GM19351 (cell line): ENCODE data around the gene CABLES1.
"Not testable (repeated sequence)": the region's sequence is repeated elsewhere in the genome, so short reads cannot be mapped to it uniquely, and the experiment has no call there.

Experiments
- ATAC-seq: cut with Tn5 transposase; IDR thresholded peaks from one replicate; pipeline ENCODE4 v1.9.1; 2021; ENCODE audit warnings: mild to moderate bottlenecking, moderate library complexity; ENCODE audit not compliant: unreplicated experiment

CABLES1 gene

DNA sequence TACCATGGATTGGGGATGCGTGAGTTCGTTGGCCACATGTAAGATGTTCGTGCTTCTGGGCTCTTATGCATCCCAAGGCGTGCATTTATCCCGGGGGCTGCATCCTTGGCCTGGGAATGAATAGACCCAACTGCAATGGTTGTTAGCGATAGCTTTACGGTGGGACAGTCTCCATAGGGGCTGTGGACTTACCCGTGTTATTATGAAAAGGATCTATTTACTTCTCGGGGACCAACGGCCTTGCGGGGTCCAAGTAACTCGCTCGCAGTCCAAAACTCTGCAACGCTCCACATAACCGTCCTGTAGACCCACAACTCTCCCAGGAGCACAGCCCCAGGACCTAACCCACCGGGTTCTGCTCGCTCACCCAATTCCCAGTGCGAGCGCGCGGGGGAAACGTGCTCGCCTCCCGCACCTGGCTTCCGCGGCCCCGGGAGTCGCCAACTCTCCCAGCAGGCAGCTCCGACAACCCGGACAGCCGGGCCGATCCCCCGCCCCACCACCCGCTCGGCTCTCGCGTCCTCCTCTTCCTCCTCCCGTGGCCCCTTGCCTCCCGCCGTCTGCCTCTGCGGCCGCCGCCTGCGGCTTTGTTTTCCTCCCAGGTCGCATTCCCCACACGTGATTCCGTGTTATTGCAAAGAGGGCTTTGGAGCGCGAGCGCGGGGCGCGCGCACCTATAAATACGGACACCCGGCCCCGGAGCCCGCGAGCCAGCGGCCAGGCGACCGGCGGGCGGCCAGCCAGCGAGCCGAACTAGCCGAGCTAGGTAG, at the start of gene CABLES1:
Gene CABLES1, plus strand, starts transcription at position 706 of the 770 bp plus-strand sequence. CDS start 278 bp downstream, outside the sequence.
- peak; percentile 25 for ATAC-seq

GRCh38 chr18:23087352-23087751, 47.9 kb upstream of the CABLES1 start:
- no peak for ATAC-seq

GRCh38 chr18:23088310-23088709, 47.0 kb upstream of the CABLES1 start:
- no peak for ATAC-seq

GRCh38 chr18:23091017-23091993, 44.0 kb upstream of the CABLES1 start:
- ATAC-seq, result not testable (repeated sequence)

- no peak for ATAC-seq
These were observed 43.2 kb upstream of the CABLES1 start for GRCh38 chr18:23092121-23092520.

- ATAC-seq, result not testable (repeated sequence)
These were observed 42.2 kb upstream of the CABLES1 start for GRCh38 chr18:23093130-23093529.

- no peak for ATAC-seq
These were observed 41.5 kb upstream of the CABLES1 start for GRCh38 chr18:23093772-23094171.

GRCh38 chr18:23094411-23095190, 40.7 kb upstream of the CABLES1 start:
- ATAC-seq, result no peak

DNA sequence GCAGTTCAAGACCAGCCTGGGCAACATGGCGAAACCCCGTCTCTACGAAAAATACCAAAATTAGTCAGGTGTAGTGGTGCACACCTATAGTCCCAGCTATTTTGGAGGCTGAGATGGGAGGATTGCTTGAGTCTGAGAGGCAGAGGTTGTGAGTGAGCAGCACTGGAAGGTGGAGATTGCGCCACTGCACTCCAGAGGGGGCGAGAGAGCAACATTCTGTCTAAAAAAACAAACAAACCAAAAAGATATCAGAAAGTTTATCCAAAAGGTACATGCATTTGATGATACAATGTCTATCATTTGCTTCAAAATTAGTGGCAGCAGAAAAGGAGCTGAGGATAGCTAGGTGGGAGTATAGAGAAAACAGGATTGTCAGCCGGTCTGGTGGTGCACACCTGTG, 39.8 kb upstream of the CABLES1 start:
- ATAC-seq, result no peak

GRCh38 chr18:23097016-23097415, 38.3 kb upstream of the CABLES1 start:
- not testable (repeated sequence) for ATAC-seq

DNA sequence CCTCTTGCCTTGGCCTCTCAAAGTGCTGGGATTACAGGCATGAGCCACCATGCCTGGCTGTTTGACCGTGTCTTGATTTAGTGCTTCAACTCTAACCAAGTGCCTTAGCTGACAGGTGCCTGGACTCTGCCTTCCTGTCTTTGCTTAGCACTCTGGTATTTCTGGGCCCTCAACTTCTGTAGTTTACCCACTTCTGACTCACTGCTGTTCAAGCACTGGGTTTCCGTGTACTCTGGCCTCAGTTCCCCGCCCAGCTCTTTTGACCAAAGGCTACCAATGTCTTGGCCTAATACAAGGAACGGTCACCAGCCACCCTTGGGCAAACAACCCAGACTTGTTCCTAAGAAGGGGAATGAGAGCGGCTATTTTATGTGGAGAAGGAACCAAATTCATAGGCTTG, 35.7 kb upstream of the CABLES1 start:
- no peak for ATAC-seq

GRCh38 chr18:23101861-23102432, 33.3 kb upstream of the CABLES1 start:
- no peak for ATAC-seq

DNA sequence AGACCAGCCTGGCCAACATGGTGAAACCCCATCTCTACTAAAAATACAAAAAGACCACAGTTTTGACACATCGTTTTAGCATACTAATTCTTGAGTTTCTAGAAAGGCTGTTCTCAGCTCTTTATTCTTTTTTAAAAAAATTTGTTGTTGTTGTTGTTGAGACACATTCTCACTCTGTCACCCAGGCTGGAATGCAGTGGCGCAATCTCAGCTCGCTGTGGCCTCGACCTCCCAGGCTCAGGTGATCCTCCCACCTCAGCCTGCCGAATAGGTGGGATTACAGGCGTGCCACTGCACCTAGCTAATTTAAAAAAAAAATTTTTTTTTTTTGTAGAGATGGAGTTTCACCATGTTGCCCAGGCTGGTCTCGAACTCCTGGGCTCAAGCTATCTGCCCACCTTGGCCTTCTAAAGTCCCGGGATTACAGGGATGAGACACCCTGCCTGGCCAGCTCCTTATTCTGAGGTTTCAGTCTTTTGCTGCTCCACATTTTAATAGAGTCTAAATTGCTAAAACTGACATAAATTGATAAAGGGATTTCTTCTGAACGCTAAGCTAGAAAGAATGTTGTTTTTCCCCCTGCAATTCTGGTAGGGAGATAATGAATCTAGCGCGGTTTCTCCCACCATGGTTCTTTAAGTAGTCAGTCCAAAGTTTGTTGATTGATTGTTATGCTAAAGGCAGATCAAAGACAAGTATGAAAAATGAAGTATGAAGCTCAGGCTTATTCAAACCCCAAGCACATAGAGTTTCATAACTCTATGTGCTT, 32.6 kb upstream of the CABLES1 start:
- ATAC-seq, result no peak

DNA sequence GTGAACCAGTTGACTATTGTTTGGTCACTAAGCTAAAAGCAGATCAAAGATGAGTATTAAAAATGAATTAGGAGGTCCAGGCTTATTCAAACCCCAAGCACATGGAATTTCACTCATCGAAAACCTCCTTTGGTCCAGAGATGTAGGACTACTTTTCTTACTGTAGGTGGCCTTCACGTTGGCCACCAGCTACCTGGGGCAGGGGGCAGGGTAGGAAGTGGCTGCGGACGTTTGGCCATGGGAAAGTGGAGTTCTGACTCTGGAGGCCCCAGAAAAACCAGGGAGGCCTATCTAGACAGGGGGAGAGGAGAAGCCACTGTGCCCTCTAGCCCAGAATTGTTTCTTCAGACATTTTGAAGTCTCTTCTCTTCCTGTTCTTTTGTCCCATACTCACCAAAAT, 31.8 kb upstream of the CABLES1 start:
- no peak for ATAC-seq

GRCh38 chr18:23105030-23105429, 30.3 kb upstream of the CABLES1 start:
- ATAC-seq, result no peak

GRCh38 chr18:23105581-23106219, 29.6 kb upstream of the CABLES1 start:
- no peak for ATAC-seq

DNA sequence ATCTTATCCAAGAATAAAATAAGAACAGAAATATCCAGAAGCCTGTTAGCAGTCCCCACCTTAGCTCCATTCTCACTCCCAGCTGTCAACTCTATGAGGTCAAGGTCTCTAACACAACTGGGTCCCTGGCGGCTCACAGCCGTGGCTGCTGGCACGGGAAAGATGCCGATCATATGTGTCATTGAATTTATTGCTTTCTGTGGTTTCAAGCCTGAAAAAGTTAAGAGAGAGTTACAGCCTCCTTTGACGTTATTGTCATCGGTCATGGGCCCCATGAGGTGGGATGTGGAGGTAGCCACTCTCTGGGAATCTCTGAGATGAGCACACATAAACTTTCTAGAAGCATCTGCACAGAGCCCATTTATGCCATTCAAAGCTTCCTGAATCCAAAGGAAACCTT, 28.7 kb upstream of the CABLES1 start:
- no peak for ATAC-seq

DNA sequence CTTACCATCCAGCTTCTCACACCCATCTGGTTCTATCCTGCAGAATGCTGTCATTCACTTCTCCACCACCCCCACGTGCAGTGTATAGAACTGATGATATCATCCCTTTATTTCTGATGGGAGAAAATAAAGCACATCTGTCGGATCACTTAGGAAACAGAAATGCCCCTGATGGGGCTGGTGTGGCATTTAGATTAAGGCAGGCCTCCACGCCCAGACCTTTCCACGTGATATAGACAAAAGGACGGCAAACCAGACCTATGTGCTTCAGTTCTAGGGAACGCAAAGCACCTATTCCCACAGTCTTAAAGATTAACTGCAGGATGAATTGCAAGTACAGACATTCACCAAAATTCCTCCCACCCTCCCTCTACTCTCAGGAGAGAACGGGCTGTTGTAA, 27.6 kb upstream of the CABLES1 start:
- no peak for ATAC-seq

DNA sequence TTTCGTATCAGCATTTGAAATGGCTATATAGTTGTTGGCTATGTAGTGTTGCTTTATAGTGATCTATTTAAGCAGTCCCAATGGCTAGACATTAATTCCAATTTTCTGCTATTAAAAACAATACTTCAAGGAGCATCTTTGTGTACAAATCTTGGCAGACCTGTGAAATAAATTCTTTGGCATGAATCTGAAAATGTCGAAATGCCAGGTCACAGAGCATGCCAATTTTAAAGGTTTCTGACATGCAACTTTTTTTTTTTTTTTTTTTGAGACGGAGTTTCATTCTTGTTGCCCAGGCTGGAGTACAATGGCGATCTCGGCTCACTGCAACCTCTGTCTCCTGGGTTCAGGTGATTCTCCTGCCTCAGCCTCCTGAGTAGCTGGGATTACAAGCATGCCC, 26.8 kb upstream of the CABLES1 start:
- ATAC-seq, result no peak
